K562 (cell line): ENCODE measurements around the gene IFNK. TPM values are rescaled to one million over a fixed set of nuclear protein-coding genes. Genes with fewer than 3 reads are reported as not detected.

Source experiments
- ATAC-seq: fragments of 200-7000 bp; cut with Tn5 transposase; 3 replicates; pipeline ENCODE4 v1.9.1; 2020; ENCODE audit warnings: moderate library complexity
- BruUV-seq: library from RNA; stranded (reverse); fragments of 400-500 nt; replicated peaks from 2 replicates; lab custom pipeline; 2021; lab: Mats Ljungman, UMichigan
- CTCF ChIA-PET: fragments of 300-600 bp; formaldehyde crosslinking; extraction: SDS; loops from one replicate; lab custom pipeline; 2021; ENCODE audit warnings: low intra/inter-chr PET ratio; lab: Yijun Ruan, JAX
- POLR2A ChIA-PET: fragments of 300-600, 350-650 bp; sonication (Branson Sonifier 250); formaldehyde crosslinking; extraction: SDS; loops from one replicate; lab custom pipeline; 2021; ENCODE audit warnings: antibody characterized with exemption, inconsistent platforms; lab: Yijun Ruan, JAX
- DNase-seq, 4 experiments: peaks; one replicate each; pipeline versions ENCODE4 v3.0.0 to v3.0.0-alpha.2; 2011 to 2018; ENCODE audit warnings: low spot score in 3 of 4, mixed read lengths in 3 of 4; ENCODE audit errors: extremely low read depth in 1 of 4
- FAIRE-seq: peaks from 2 replicates; lab custom pipeline; 2011; peaks lifted over from hg19 to GRCh38; lab: Jason Lieb, UNC
- H2AFZ ChIP-seq: 2 replicates; pipeline ENCODE4 v1.6.0; 2011; ENCODE audit warnings: low read depth, low read length, control low read depth, inconsistent platforms
- H3K27ac ChIP-seq: fragments of 200-600 bp; 3 replicates; pipeline ENCODE4 v1.8.0; 2011; ENCODE audit warnings: low read depth, mild to moderate bottlenecking, control low read depth, inconsistent platforms, low read length, moderate library complexity, mixed read lengths; ENCODE audit errors: extremely low read depth
- H3K27me3 ChIP-seq, 2 experiments: fragments of 300-600 bp in 1 of 2; 2 replicates in 1 of 2; 3 replicates in 1 of 2; pipeline versions ENCODE4 v1.6.0 to v1.8.0; 2011; ENCODE audit warnings: inconsistent platforms in 2 of 2, low read length in 2 of 2, mild to moderate bottlenecking in 1 of 2, mixed read lengths in 1 of 2, moderate library complexity in 1 of 2; ENCODE audit not compliant: control insufficient read depth in 2 of 2, insufficient read depth in 2 of 2
- H3K36me3 ChIP-seq: fragments of 300-600 bp; 3 replicates; pipeline ENCODE4 v1.8.0; 2011; ENCODE audit warnings: mild to moderate bottlenecking, low read length, inconsistent platforms; ENCODE audit not compliant: control insufficient read depth, insufficient read depth
- H3K4me1 ChIP-seq, 2 experiments: fragments of 200-600 bp in 1 of 2; replicated peaks in 1 of 2; 2 replicates in 1 of 2; 3 replicates in 1 of 2; pipeline versions ENCODE4 v1.5.1 to v1.8.0; 2011; ENCODE audit warnings: inconsistent platforms in 2 of 2, low read length in 2 of 2, mild to moderate bottlenecking in 1 of 2, mixed read lengths in 1 of 2, moderate library complexity in 1 of 2; ENCODE audit not compliant: control insufficient read depth in 2 of 2, insufficient read depth in 2 of 2
- H3K4me2 ChIP-seq: 2 replicates; pipeline ENCODE4 v1.6.1; 2011; ENCODE audit warnings: low read length, control low read depth, inconsistent platforms, mixed read lengths; ENCODE audit not compliant: insufficient read depth
- H3K4me3 ChIP-seq: fragments of 200-600 bp; sonication (generic), shearing (Covaris generic); 2 replicates; pipeline ENCODE4 v1.5.1; 2016; ENCODE audit warnings: control low read depth, inconsistent platforms
- H3K79me2 ChIP-seq: fragments of 200-600 bp; 3 replicates; pipeline ENCODE4 v1.8.0; 2011; ENCODE audit warnings: low read length, inconsistent platforms; ENCODE audit not compliant: control insufficient read depth, insufficient read depth
- H3K9ac ChIP-seq, 2 experiments: 2 replicates each; pipeline versions ENCODE4 v1.6.0 to v1.6.1; 2011; ENCODE audit warnings: low read depth in 2 of 2, low read length in 2 of 2, control low read depth in 1 of 2, inconsistent platforms in 1 of 2, mild to moderate bottlenecking in 1 of 2, mixed read lengths in 1 of 2; ENCODE audit not compliant: insufficient read depth in 1 of 2
- H3K9me1 ChIP-seq: one replicate; pipeline ENCODE4 v1.6.0; 2011; ENCODE audit warnings: inconsistent platforms, mild to moderate bottlenecking, low read length, moderate library complexity; ENCODE audit not compliant: control insufficient read depth, insufficient read depth
- H3K9me3 ChIP-seq: replicated peaks from 2 replicates; pipeline ENCODE4 v1.5.1; 2011; ENCODE audit warnings: low read depth, low read length, inconsistent platforms; ENCODE audit not compliant: control insufficient read depth, insufficient read depth
- H4K20me1 ChIP-seq: replicated peaks from 2 replicates; pipeline ENCODE4 v1.6.1; 2011; ENCODE audit warnings: low read length, inconsistent platforms, mixed read lengths; ENCODE audit not compliant: control insufficient read depth, insufficient read depth
- BMI1 ChIP-seq: fragments of 150-350 bp; IDR thresholded peaks from 2 replicates; pipeline ENCODE4 v1.6.1; 2014; ENCODE audit warnings: low read length
- ESRRA ChIP-seq: fragments of 450-650 bp; IDR thresholded peaks from 2 replicates; pipeline ENCODE4 v1.6.1; 2014; ENCODE audit warnings: low read depth, mild to moderate bottlenecking, moderate library complexity, borderline replicate concordance
- GABPB2 ChIP-seq: fragments of 250-450 bp; sonication (Bioruptor Pico); conservative IDR thresholded peaks from 2 replicates; pipeline ENCODE4 v1.5.1; 2021; ENCODE audit warnings: mild to moderate bottlenecking
- JUNB ChIP-seq: fragments of 450-650 bp; formaldehyde crosslinking; conservative IDR thresholded peaks from 2 replicates; pipeline ENCODE4 v1.4.0; 2020; ENCODE audit warnings: mild to moderate bottlenecking
- MXD1 ChIP-seq: fragments of 250-450 bp; sonication (Bioruptor Pico); IDR thresholded peaks from 2 replicates; pipeline ENCODE4 v1.8.0; 2021; ENCODE audit warnings: borderline replicate concordance, mild to moderate bottlenecking, moderate library complexity; ENCODE audit not compliant: poor library complexity, severe bottlenecking
- ZNF311 ChIP-seq: fragments of 250-450 bp; sonication (Bioruptor Pico); IDR thresholded peaks from 2 replicates; pipeline ENCODE4 v1.4.0; 2020; ENCODE audit warnings: mild to moderate bottlenecking, moderate library complexity
- WGBS: fragments of 100-300 bp; shearing (Covaris generic); methylation state at CpG from one replicate; pipeline ENCODE4 v1.1.6; 2016; ENCODE audit warnings: low coverage, mixed read lengths; ENCODE audit not compliant: insufficient coverage; ENCODE audit errors: missing lambda C conversion rate; 5-methylcytosine and 5-hydroxymethylcytosine counted together
- in situ Hi-C: fragments of 300-500 bp; cut with MboI; formaldehyde crosslinking; loops from 4 replicates; pipeline ENCODE4 v1.15.0; 2018; ENCODE audit warnings: inconsistent platforms, mixed read lengths
- intact Hi-C: fragments of 100-400 bp; cut with micrococcal nuclease; formaldehyde crosslinking; loops from 2 replicates; pipeline ENCODE4 v1.14.2; 2022
- polyA plus RNA-seq, 8 experiments: library from polyadenylated mRNA; depleted of rRNA in 4 of 8; stranded (reverse) in 5 of 8; unstranded in 3 of 8; fragments of >200 nt; fragmentation: Nextera tagmentation in 2 of 8; fragmentation: Illumina TruSeq in 1 of 8; extraction: Ambion mirVana in 2 of 8; extraction: Trizol in 1 of 8; gene quantifications; 2 replicates each; pipeline versions ENCODE4 v1.2.1 to v1.2.3, GENCODE V29; 2011 to 2014; ENCODE audit warnings: inconsistent platforms in 1 of 8, missing spikeins in 1 of 8
- total RNA-seq, 7 experiments: library from RNA; depleted of rRNA in 6 of 7; stranded (reverse); fragments of >200 nt in 6 of 7; fragmentation: Illumina TruSeq in 2 of 7; extraction: Trizol in 2 of 7; gene quantifications; 2 replicates each; pipeline versions ENCODE4 v1.2.1 to v1.2.3, GENCODE V29; 2011 to 2021; ENCODE audit warnings: low replicate concordance in 1 of 7
- TF ChIP-seq, protein P1 (sequence below): fragments of 250-450 bp; sonication (Bioruptor Pico); IDR thresholded peaks from 2 replicates; pipeline ENCODE4 v1.6.1; 2021; ENCODE audit warnings: mild to moderate bottlenecking

The IFNK gene
- total and polyA plus RNA-seq, 9 of the 15 experiments (the other 6 are each of a cell fraction or from before 2014, with no cell fraction given) = 0.11 TPM; not detected in 8

DNA sequence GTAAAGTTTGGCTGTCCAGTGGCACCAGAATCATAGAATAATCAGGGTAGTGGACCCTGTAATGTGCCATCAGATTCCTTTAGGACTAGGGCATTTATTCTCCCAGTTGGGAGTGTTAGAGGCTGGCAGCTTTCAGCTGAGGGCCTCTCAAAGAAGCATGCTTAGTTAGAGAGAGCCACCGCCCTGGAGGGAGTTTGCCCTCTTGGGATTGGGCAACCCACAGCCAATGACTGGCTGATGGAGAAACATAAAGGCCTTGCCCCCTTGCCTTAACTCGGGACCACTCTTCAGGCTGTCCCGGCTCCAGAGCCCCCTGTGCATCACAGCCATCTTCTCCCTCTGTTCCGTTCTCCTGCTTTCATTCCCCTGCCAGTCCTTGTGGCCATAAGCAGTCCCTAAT is 20.5 kb upstream of the IFNK start:
- no peaks in the 10 kb centered on the region for H3K27me3 ChIP-seq
- no peak overlapping the region for H3K4me3 ChIP-seq
- ChIA-PET CTCF (no interaction called here), POLR2A (no interaction called here)
- no peaks in the 10 kb centered on the region for H3K9me3 ChIP-seq
- H2AFZ ChIP-seq = no peak overlapping the region
- no peaks in the 10 kb centered on the region for H4K20me1 ChIP-seq
- WGBS = 60% methylated on average over 1 of the region's 4 CpGs
- TF ChIP-seq, protein P1, sequence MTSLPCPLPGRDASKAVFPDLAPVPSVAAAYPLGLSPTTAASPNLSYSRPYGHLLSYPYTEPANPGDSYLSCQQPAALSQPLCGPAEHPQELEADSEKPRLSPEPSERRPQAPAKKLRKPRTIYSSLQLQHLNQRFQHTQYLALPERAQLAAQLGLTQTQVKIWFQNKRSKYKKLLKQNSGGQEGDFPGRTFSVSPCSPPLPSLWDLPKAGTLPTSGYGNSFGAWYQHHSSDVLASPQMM (CRISPR knock-in tag) = no peak
- no peak for TF ChIP-seq JUNB (CRISPR knock-in tag)
- TF ChIP-seq ESRRA = no peak
- no peak for TF ChIP-seq BMI1
- TF ChIP-seq MXD1 (CRISPR knock-in tag) = no peak
- no peak for TF ChIP-seq GABPB2
- no peak for TF ChIP-seq ZNF311 (CRISPR knock-in tag)
- intact Hi-C loops (no loop called here), in situ Hi-C loops (no loop called here)
- H3K4me2 ChIP-seq = no peak overlapping the region
- peaks cover 6% of the 10 kb centered on the region; the same call in 1 of the 3 replicates for H3K36me3 ChIP-seq
- H3K9ac ChIP-seq = no peak overlapping the region
- no peaks in the 10 kb centered on the region for H3K9me1 ChIP-seq
- H3K4me1 ChIP-seq = peaks cover 0 to 1% of the 10 kb centered on the region in 2 experiments; a peak in 2 of 5 replicates
- FAIRE-seq = no peak
- H3K27ac ChIP-seq = no peak overlapping the region
- ATAC-seq = no peak
- peaks cover 17% of the 10 kb centered on the region for H3K79me2 ChIP-seq
- BruUV-seq = no TSS peak
- no peak for DNase-seq
